Adrenal gland (tissue), 5 donors: ENCODE measurements around the gene TAF1A.

Source experiments
- POLR2A ChIP-seq, 2 donors: fragments of 450-650 bp; IDR thresholded peaks; one replicate each; pipeline ENCODE4 v1.6.1; 2017; ENCODE audit warnings: antibody characterized with exemption in 2 of 2, mild to moderate bottlenecking in 2 of 2, moderate library complexity in 1 of 2
- TF ChIP-seq, protein P1 (sequence below), 6 experiments: fragments of 450-650 bp in 4 of 6; fragments of 200-600 bp in 2 of 6; sonication (generic) in 1 of 6; IDR thresholded peaks; 1 replicate in 5 of 6; 2 replicates in 1 of 6; pipeline versions ENCODE4 v1.5.1 to v1.8.0; 2016 to 2021; ENCODE audit warnings: antibody characterized with exemption in 6 of 6, mild to moderate bottlenecking in 2 of 6, moderate library complexity in 1 of 6
- donor health status: DM: no; HTN: no; CAD: no.

DNA sequence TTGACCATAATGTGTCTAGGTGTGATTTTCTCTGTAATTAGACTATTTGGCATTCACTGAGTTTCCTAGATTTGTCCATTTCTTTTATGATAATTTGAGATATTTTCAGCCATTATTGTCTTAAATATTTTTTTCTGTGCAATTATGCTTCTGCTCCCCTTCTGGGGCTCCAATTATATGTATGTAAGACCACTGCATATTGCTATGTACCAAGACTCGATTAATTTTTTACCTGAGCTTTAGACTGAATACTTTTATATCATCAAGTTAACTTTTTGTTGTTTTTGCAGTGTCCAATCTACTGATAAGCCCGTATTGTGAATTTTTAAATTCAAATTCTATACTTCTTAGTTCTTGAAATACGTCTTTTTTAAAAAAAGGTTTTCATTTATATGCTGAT lies 5.1 kb upstream of the TAF1A start:
- TF ChIP-seq, protein P1, sequence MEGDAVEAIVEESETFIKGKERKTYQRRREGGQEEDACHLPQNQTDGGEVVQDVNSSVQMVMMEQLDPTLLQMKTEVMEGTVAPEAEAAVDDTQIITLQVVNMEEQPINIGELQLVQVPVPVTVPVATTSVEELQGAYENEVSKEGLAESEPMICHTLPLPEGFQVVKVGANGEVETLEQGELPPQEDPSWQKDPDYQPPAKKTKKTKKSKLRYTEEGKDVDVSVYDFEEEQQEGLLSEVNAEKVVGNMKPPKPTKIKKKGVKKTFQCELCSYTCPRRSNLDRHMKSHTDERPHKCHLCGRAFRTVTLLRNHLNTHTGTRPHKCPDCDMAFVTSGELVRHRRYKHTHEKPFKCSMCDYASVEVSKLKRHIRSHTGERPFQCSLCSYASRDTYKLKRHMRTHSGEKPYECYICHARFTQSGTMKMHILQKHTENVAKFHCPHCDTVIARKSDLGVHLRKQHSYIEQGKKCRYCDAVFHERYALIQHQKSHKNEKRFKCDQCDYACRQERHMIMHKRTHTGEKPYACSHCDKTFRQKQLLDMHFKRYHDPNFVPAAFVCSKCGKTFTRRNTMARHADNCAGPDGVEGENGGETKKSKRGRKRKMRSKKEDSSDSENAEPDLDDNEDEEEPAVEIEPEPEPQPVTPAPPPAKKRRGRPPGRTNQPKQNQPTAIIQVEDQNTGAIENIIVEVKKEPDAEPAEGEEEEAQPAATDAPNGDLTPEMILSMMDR (IDR thresholded peaks at IDR 0.05): no peak
- TF ChIP-seq POLR2A (IDR thresholded peaks at IDR 0.05): no peak
